GM12878 (cell line): ENCODE results near the gene RSPH1. TPM values are rescaled to one million over a fixed set of nuclear protein-coding genes. Genes with fewer than 3 reads are reported as not detected.

Source experiments
- ATAC-seq: fragments of 200-7000 bp; cut with Tn5 transposase; 3 replicates; pipeline ENCODE4 v1.9.1; 2020; ENCODE audit warnings: mild to moderate bottlenecking, moderate library complexity
- BruUV-seq: library from RNA; stranded (reverse); fragments of 400-500 nt; replicated peaks from 2 replicates; lab custom pipeline; 2021; lab: Mats Ljungman, UMichigan
- CTCF ChIA-PET: fragments of 300-600 bp; sonication (Branson Sonifier 250); formaldehyde crosslinking; extraction: SDS; loops from one replicate; lab custom pipeline; 2021; ENCODE audit warnings: inconsistent platforms; lab: Yijun Ruan, JAX
- POLR2A ChIA-PET: fragments of 350-600 bp; formaldehyde crosslinking; extraction: SDS; loops from one replicate; lab custom pipeline; 2021; ENCODE audit warnings: inconsistent platforms; lab: Charles Lee
- RAD21 ChIA-PET: fragments of 300-600 bp; sonication (Branson Sonifier 250); formaldehyde crosslinking; loops from one replicate; lab custom pipeline; 2023; ENCODE audit warnings: antibody characterized with exemption; ENCODE audit not compliant: unreplicated experiment; lab: Charles Lee
- SMC1A ChIA-PET: fragments of 300-600 bp; sonication (Branson Sonifier 250); formaldehyde crosslinking; loops from one replicate; lab custom pipeline; 2023; ENCODE audit not compliant: unreplicated experiment, uncharacterized antibody; lab: Charles Lee
- DNase-seq: peaks from one replicate; pipeline ENCODE4 v3.0.0-alpha.2; 2011; ENCODE audit warnings: low read depth, low spot score
- FAIRE-seq: peaks from 3 replicates; lab custom pipeline; 2011; peaks lifted over from hg19 to GRCh38; lab: Jason Lieb, UNC
- H2AFZ ChIP-seq: 2 replicates; pipeline ENCODE4 v1.6.0; 2011; ENCODE audit warnings: low read depth, low read length, control low read depth; ENCODE audit not compliant: control insufficient read depth
- H3K27ac ChIP-seq: 2 replicates; pipeline ENCODE4 v1.5.1; 2011; ENCODE audit warnings: control low read depth; ENCODE audit not compliant: control insufficient read depth, insufficient read depth
- H3K27me3 ChIP-seq, 2 experiments: replicated peaks in 1 of 2; 2 replicates each; pipeline versions ENCODE4 v1.6.0 to v1.6.1; 2011; ENCODE audit warnings: low read length in 1 of 2; ENCODE audit not compliant: control insufficient read depth in 2 of 2, insufficient read depth in 2 of 2
- H3K36me3 ChIP-seq, 2 experiments: 2 replicates each; pipeline ENCODE4 v1.5.1; 2011; ENCODE audit warnings: low read length in 1 of 2; ENCODE audit not compliant: control insufficient read depth in 2 of 2, insufficient read depth in 2 of 2
- H3K4me1 ChIP-seq: 2 replicates; pipeline ENCODE4 v1.6.1; 2011; ENCODE audit warnings: mild to moderate bottlenecking, low read length, moderate library complexity, mixed read lengths; ENCODE audit not compliant: control insufficient read depth, insufficient read depth
- H3K4me2 ChIP-seq: 2 replicates; pipeline ENCODE4 v1.6.0; 2011; ENCODE audit warnings: control low read depth; ENCODE audit not compliant: control insufficient read depth, insufficient read depth
- H3K4me3 ChIP-seq: fragments of 200-600 bp; sonication (generic); 2 replicates; pipeline ENCODE4 v1.5.1; 2016
- H3K79me2 ChIP-seq: 2 replicates; pipeline ENCODE4 v1.6.0; 2011; ENCODE audit warnings: low read length; ENCODE audit not compliant: control insufficient read depth, insufficient read depth
- H3K9ac ChIP-seq: 2 replicates; pipeline ENCODE4 v1.8.0; 2011; ENCODE audit warnings: low read length, control low read depth, mixed read lengths; ENCODE audit not compliant: control insufficient read depth, insufficient read depth
- H3K9me3 ChIP-seq: replicated peaks from 3 replicates; pipeline ENCODE4 v1.5.1; 2011; ENCODE audit warnings: mild to moderate bottlenecking, low read length; ENCODE audit not compliant: control insufficient read depth, insufficient read depth
- H4K20me1 ChIP-seq: 2 replicates; pipeline ENCODE4 v1.6.0; 2011; ENCODE audit not compliant: control insufficient read depth, insufficient read depth
- ATF3 ChIP-seq: IDR thresholded peaks from 2 replicates; pipeline ENCODE4 v1.6.1; 2011; ENCODE audit warnings: low read depth, mild to moderate bottlenecking, low read length, moderate library complexity, borderline replicate concordance; ENCODE audit errors: extremely low read depth
- CHD2 ChIP-seq: IDR thresholded peaks from 2 replicates; pipeline ENCODE4 v1.6.1; 2011; ENCODE audit warnings: low read depth, low read length, improper control_type of control experiment, borderline replicate concordance
- ETV6 ChIP-seq, 2 experiments: fragments of 450-650 bp in 1 of 2; IDR thresholded peaks in 1 of 2; conservative IDR thresholded peaks in 1 of 2; 2 replicates each; pipeline ENCODE4 v1.6.1; 2014; ENCODE audit warnings: antibody characterized with exemption in 1 of 2, borderline replicate concordance in 1 of 2, low read depth in 1 of 2, mild to moderate bottlenecking in 1 of 2, moderate library complexity in 1 of 2
- EZH2 ChIP-seq: IDR thresholded peaks from 2 replicates; pipeline ENCODE4 v1.6.1; 2012; ENCODE audit warnings: low read depth, mild to moderate bottlenecking, control low read depth, inconsistent platforms, low read length, borderline replicate concordance; ENCODE audit not compliant: control insufficient read depth
- FOXK2 ChIP-seq: fragments of 450-650 bp; IDR thresholded peaks from 2 replicates; pipeline ENCODE4 v1.6.1; 2017; ENCODE audit warnings: mild to moderate bottlenecking, moderate library complexity
- FOXM1 ChIP-seq: IDR thresholded peaks from 2 replicates; pipeline ENCODE4 v1.6.1; 2012; ENCODE audit warnings: low read depth, mild to moderate bottlenecking, inconsistent platforms, low read length, moderate library complexity
- HDGF ChIP-seq: fragments of 450-650 bp; IDR thresholded peaks from 2 replicates; pipeline ENCODE4 v1.6.1; 2016; ENCODE audit warnings: antibody characterized with exemption
- HSF1 ChIP-seq: fragments of 150-350 bp; IDR thresholded peaks from 2 replicates; pipeline ENCODE4 v1.6.1; 2014; ENCODE audit warnings: mild to moderate bottlenecking, low read depth, low read length
- NFIC ChIP-seq: IDR thresholded peaks from 2 replicates; pipeline ENCODE4 v1.6.1; 2012; ENCODE audit warnings: low read depth, mild to moderate bottlenecking, inconsistent platforms, low read length, moderate library complexity
- NFXL1 ChIP-seq: fragments of 450-650 bp; IDR thresholded peaks from 2 replicates; pipeline ENCODE4 v1.6.1; 2017; ENCODE audit warnings: antibody characterized with exemption, mild to moderate bottlenecking, borderline replicate concordance
- PKNOX1 ChIP-seq: fragments of 450-650 bp; IDR thresholded peaks from 2 replicates; pipeline ENCODE4 v1.6.1; 2016; ENCODE audit warnings: mild to moderate bottlenecking
- SMAD1 ChIP-seq: fragments of 450-650 bp; IDR thresholded peaks from 2 replicates; pipeline ENCODE4 v1.6.1; 2018; ENCODE audit warnings: mild to moderate bottlenecking, low read depth; ENCODE audit not compliant: partially characterized antibody
- SRF ChIP-seq, 2 experiments: IDR thresholded peaks; 2 replicates each; pipeline ENCODE4 v1.6.1; 2011; ENCODE audit warnings: low read depth in 2 of 2, low read length in 2 of 2, mild to moderate bottlenecking in 1 of 2, moderate library complexity in 1 of 2
- TARDBP ChIP-seq: IDR thresholded peaks from 2 replicates; pipeline ENCODE4 v1.6.1; 2016; ENCODE audit warnings: borderline replicate concordance
- WGBS: methylation state at CpG from one replicate; pipeline ENCODE4 v1.1.6; 2016; ENCODE audit warnings: low lambda C conversion rate; ENCODE audit not compliant: insufficient replicate concordance, insufficient coverage; ENCODE audit errors: missing lambda C conversion rate; 5-methylcytosine and 5-hydroxymethylcytosine counted together
- in situ Hi-C: fragments of 300-500 bp; cut with MboI; formaldehyde crosslinking; loops from 9 replicates; pipeline ENCODE4 v1.14.3; 2018; ENCODE audit warnings: mixed read lengths
- intact Hi-C: fragments of 100-400 bp; cut with micrococcal nuclease; formaldehyde crosslinking; loops from one replicate; pipeline ENCODE4 v1.14.2; 2022; ENCODE audit not compliant: unreplicated experiment
- polyA plus RNA-seq, 11 experiments: library from polyadenylated mRNA; depleted of rRNA in 4 of 11; unstranded in 6 of 11; stranded (reverse) in 5 of 11; fragments of >200 nt; fragmentation: Nextera tagmentation in 4 of 11; fragmentation: Illumina TruSeq in 1 of 11; extraction: Ambion mirVana in 4 of 11; extraction: Trizol in 1 of 11; gene quantifications; 1 replicate in 1 of 11; 2 replicates in 10 of 11; pipeline versions ENCODE4 v1.2.1 to v1.2.3, GENCODE V29; 2011 to 2016; ENCODE audit warnings: inconsistent platforms in 2 of 11, missing spikeins in 2 of 11, low read depth in 1 of 11
- total RNA-seq, 4 experiments: library from RNA; depleted of rRNA in 3 of 4; stranded (reverse); fragments of >200 nt in 3 of 4; fragmentation: Illumina TruSeq in 1 of 4; extraction: Trizol in 1 of 4; gene quantifications; 2 replicates each; pipeline versions ENCODE4 v1.2.1 to v1.2.3, GENCODE V29; 2013 to 2021

RSPH1 gene
- total and polyA plus RNA-seq, 10 of the 15 experiments (the other 5 are each of a cell fraction or from before 2014, with no cell fraction given): 0.11 to 1.4 (median 0.38) TPM

GRCh38 chr21:42484966-42485365 is 11.1 kb downstream of the RSPH1 start:
- POLR2A ChIA-PET: no interaction called here
- SMC1A ChIA-PET: interaction anchor here (1.3 kb wide), 2 partner anchors 15 to 30 kb away, joined by 3 read pairs; no protein-coding TSS in a partner anchor
- 43% methylated on average over 7 of the region's 7 CpGs for WGBS
- Histone ChIP-seq H3K36me3 (no peaks in the 10 kb centered on the region), H3K27me3 (no peaks in the 10 kb centered on the region; a peak in 1 of 4 replicates), H3K27ac (no peak overlapping the region), H3K4me2 (no peak overlapping the region), H3K9me3 (no peaks in the 10 kb centered on the region; the same call in 2 of the 3 replicates), H3K79me2 (no peaks in the 10 kb centered on the region), H3K4me3 (no peak overlapping the region), H4K20me1 (no peaks in the 10 kb centered on the region), H2AFZ (no peak overlapping the region), H3K9ac (no peak overlapping the region), H3K4me1 (no peaks in the 10 kb centered on the region)
- RAD21 ChIA-PET: no interaction called here
- in situ Hi-C loops: no loop called here
- no TSS peak for BruUV-seq
- TF ChIP-seq SRF (IDR thresholded peaks at IDR 0.05; ENCODE audit: low read depth in 2 of 2, low read length in 2 of 2): no peak
- TF ChIP-seq EZH2: no peak
- TF ChIP-seq FOXK2: no peak
- ATAC-seq (no peak), FAIRE-seq (no peak), DNase-seq (no peak)
- intact Hi-C loops: no loop called here
- CTCF ChIA-PET: interaction anchor here (0.7 to 1.4 kb wide), 2 partner anchors 18 to 52 kb away, joined by 3 read pairs; no protein-coding TSS in a partner anchor

- ChIA-PET SMC1A (interaction anchor here (1.0 to 1.9 kb wide), 4 partner anchors 14 to 55 kb away, joined by 3 to 5 read pairs (median 4); no protein-coding TSS in a partner anchor), POLR2A (interaction anchor here (0.6 to 1.2 kb wide), 2 partner anchors 33 to 47 kb away, joined by 3 to 4 read pairs; partner anchors contain the start of gene SLC37A1), RAD21 (interaction anchor here (0.6 kb wide), 1 partner anchor 33 kb away, joined by 3 read pairs; the partner anchor contains the start of gene SLC37A1), CTCF (interaction anchor here (0.9 kb wide), 1 partner anchor 9 kb away, joined by 4 read pairs; no protein-coding TSS in a partner anchor)
- FAIRE-seq (no peak), DNase-seq (no peak), ATAC-seq (no peak)
- Histone ChIP-seq H3K4me1 (peaks cover 25% of the 10 kb centered on the region), H2AFZ (no peak overlapping the region), H3K36me3 (no peaks in the 10 kb centered on the region), H3K27ac (no peak overlapping the region), H3K9me3 (no peaks in the 10 kb centered on the region; the same call in 2 of the 3 replicates), H3K4me3 (no peak overlapping the region), H4K20me1 (no peaks in the 10 kb centered on the region), H3K27me3 (no peaks in the 10 kb centered on the region; a peak in 1 of 4 replicates), H3K4me2 (no peak overlapping the region), H3K9ac (no peak overlapping the region), H3K79me2 (no peaks in the 10 kb centered on the region)
- no TSS peak for BruUV-seq
- in situ Hi-C loops: no loop called here
- intact Hi-C loops: no loop called here
- WGBS: 89% methylated on average over 4 of the region's 4 CpGs
- no peak for TF ChIP-seq ETV6 (conservative IDR thresholded peaks at IDR 0.05 in 1 of 2, IDR thresholded peaks at IDR 0.05 in 1 of 2; ENCODE audit: borderline replicate concordance in 1 of 2, low read depth in 1 of 2)
- TF ChIP-seq HDGF: no peak
- TF ChIP-seq PKNOX1: no peak
- TF ChIP-seq ATF3: no peak
- no peak for TF ChIP-seq CHD2
- no peak for TF ChIP-seq FOXM1
- no peak for TF ChIP-seq SMAD1
- TF ChIP-seq HSF1: no peak
- TF ChIP-seq TARDBP: no peak
- no peak for TF ChIP-seq NFXL1
- no peak for TF ChIP-seq NFIC
Observed at GRCh38 chr21:42481169-42481568, 14.9 kb downstream of the RSPH1 start.
